ENCODE measurements around the gene NEGR1. TPM values are rescaled to one million over a fixed set of nuclear protein-coding genes. Genes with fewer than 3 reads are reported as not detected.

NEGR1 gene
- total RNA-seq, 6 donors from 2014 or later, result 3.1 to 14.7 (median 8.9) TPM

DNA sequence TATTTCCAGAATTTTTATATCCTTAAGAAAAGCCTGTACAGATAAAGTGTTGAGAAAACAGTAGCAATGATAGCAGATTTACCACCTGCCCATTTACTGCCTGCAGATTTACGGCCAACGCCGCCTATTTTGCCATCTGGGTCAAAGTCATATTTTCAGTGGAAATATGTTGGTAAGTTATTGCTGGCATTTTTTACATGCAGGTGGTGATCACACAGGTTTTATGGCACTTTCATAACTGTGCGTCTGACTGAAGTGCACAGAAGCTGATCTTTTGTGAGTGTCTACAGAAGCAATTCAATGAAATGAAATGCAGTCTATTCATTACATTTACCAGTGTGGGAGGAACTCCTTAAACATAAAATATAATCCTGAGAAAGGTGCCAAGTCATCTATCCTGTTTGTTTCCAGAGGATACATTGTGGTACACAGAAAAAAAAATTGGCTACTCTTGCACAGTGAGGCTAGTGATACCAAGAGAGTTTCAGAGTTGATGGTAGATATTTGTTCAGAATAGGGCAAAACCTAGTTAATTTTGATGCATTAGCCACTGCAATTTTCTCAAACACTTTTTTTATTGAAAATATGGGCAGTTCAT is 458.5 kb downstream of the NEGR1 start:
- Histone ChIP-seq H3K36me3 (no peaks in the 10 kb centered on the region), H3K9me3 (no peaks in the 10 kb centered on the region), H3K27me3 (no peaks in the 10 kb centered on the region), H3K4me3 (no peak overlapping the region), H3K4me1 (no peaks in the 10 kb centered on the region), H3K27ac (no peak overlapping the region)
- 79 to 94% methylated on average over 4 of the region's 4 CpGs for WGBS, 2 donors
- TF ChIP-seq, protein P1, sequence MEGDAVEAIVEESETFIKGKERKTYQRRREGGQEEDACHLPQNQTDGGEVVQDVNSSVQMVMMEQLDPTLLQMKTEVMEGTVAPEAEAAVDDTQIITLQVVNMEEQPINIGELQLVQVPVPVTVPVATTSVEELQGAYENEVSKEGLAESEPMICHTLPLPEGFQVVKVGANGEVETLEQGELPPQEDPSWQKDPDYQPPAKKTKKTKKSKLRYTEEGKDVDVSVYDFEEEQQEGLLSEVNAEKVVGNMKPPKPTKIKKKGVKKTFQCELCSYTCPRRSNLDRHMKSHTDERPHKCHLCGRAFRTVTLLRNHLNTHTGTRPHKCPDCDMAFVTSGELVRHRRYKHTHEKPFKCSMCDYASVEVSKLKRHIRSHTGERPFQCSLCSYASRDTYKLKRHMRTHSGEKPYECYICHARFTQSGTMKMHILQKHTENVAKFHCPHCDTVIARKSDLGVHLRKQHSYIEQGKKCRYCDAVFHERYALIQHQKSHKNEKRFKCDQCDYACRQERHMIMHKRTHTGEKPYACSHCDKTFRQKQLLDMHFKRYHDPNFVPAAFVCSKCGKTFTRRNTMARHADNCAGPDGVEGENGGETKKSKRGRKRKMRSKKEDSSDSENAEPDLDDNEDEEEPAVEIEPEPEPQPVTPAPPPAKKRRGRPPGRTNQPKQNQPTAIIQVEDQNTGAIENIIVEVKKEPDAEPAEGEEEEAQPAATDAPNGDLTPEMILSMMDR (IDR thresholded peaks at IDR 0.05), result no peak
- no peak for TF ChIP-seq POLR2AphosphoS5 (IDR thresholded peaks at IDR 0.05)
- TF ChIP-seq POLR2A (IDR thresholded peaks at IDR 0.05), result no peak
- no peak for TF ChIP-seq EP300 (IDR thresholded peaks at IDR 0.05)
- DNase-seq, result no peak
- ATAC-seq (ENCODE audit: low FRiP score in 2 of 2), result no peak

DNA sequence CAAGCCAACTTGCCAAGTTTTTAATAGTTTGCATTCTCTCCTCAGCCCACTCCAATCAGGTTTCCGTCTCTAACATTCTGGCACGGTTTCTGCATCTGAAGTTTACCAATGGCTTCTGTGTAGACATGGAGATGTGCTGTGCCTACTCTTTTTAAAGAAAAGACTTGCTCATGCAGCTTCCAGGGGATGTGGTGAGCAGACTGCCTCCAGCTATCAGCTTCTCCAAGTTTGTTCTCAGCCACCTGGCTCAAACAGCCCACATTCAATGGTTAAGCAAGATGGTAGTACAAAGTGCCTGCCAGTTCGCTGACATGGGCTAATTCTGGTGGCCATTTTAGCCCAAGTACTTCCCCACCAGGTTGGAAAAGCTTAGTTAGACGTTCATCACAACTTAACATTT is 465.3 kb downstream of the NEGR1 start:
- DNase-seq, result no peak

DNA sequence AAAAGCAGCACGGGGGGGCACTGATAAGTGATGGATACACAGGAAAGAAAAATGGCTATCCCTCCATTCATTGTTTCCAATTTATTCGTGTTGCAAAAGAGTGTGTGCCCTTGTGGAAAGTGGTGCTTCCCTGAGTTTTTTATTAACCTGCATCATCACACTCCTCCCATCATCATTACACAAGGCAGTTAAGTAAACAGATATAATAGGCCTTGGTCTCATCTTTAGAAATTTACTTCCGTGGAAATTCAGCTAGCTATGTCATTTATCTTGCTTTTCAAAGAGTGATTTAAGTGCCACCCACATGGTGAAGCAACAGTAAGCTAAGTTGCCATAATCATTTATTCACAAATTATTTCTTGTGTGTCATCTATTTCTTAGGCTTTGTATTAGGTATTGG is 473.3 kb downstream of the NEGR1 start:
- Histone ChIP-seq H3K36me3 (no peaks in the 10 kb centered on the region), H3K4me1 (no peaks in the 10 kb centered on the region), H3K9me3 (no peaks in the 10 kb centered on the region), H3K27ac (no peak overlapping the region), H3K27me3 (no peaks in the 10 kb centered on the region), H3K4me3 (no peak overlapping the region)
- no peak for DNase-seq
- ATAC-seq (ENCODE audit: low FRiP score in 2 of 2), result no peak
- 62 to 66% methylated on average over 3 of the region's 3 CpGs for WGBS, 2 donors
- TF ChIP-seq, protein P1 (IDR thresholded peaks at IDR 0.05), result no peak
- no peak for TF ChIP-seq EP300 (IDR thresholded peaks at IDR 0.05)
- TF ChIP-seq POLR2A (IDR thresholded peaks at IDR 0.05), result no peak
- TF ChIP-seq POLR2AphosphoS5 (IDR thresholded peaks at IDR 0.05), result no peak

More for the DNA sequence above, 465.3 kb downstream of the NEGR1 start:
- Histone ChIP-seq H3K4me3 (no peak overlapping the region), H3K27me3 (no peaks in the 10 kb centered on the region), H3K4me1 (no peaks in the 10 kb centered on the region), H3K9me3 (no peaks in the 10 kb centered on the region), H3K36me3 (no peaks in the 10 kb centered on the region), H3K27ac (no peak overlapping the region)
- 73 to 74% methylated on average over 4 of the region's 4 CpGs for WGBS, 2 donors
- no peak for ATAC-seq (ENCODE audit: low FRiP score in 2 of 2)
- TF ChIP-seq POLR2AphosphoS5 (IDR thresholded peaks at IDR 0.05) (no peak), POLR2A (IDR thresholded peaks at IDR 0.05) (no peak), EP300 (IDR thresholded peaks at IDR 0.05) (no peak)
- TF ChIP-seq, protein P1 (IDR thresholded peaks at IDR 0.05), result no peak

DNA sequence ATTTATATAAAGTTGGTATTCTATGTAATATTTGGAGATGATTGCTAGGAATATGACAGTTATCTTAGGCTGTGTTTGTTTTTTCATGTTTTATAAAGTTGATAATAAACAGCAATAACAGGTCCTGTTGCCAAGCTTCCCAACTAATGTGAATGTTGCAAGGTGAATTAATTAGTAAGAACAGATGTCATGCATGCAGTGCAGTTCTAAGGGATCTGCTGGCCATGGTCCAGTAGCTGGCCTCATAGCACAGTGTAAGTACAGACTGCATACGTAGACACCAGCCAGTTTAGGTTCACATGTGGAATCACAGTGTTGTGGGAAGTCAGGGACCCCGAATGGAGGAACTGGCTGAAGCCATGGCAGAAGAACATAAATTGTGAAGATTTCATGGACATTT is 478.2 kb downstream of the NEGR1 start:
- no peak for ATAC-seq (ENCODE audit: low FRiP score in 2 of 2)
- TF ChIP-seq, protein P1 (IDR thresholded peaks at IDR 0.05), result no peak
- TF ChIP-seq POLR2A (IDR thresholded peaks at IDR 0.05) (no peak), EP300 (IDR thresholded peaks at IDR 0.05) (no peak), POLR2AphosphoS5 (IDR thresholded peaks at IDR 0.05) (no peak)

DNA sequence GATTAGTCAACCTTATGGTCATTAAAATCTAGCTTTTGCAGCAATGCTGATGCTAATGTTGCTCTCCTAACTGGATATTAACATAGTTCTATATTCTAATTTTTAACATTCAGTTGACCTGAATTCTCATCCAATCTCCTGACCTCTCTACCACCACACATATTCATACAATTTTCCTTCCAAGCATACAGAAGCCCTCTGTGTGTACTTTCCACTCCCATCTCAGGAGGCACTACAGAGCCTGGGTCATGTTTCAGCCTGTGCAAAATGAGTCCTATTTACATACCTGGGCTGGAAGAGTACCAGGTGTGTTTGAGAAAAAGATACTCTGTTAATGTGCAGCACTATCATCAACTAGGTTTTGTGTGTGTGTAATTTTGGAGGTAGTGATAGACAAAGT is 486.3 kb downstream of the NEGR1 start:
- H3K9me3 ChIP-seq, result no peaks in the 10 kb centered on the region
- no peak for DNase-seq
- no peak for ATAC-seq (ENCODE audit: low FRiP score in 2 of 2)
- no peaks in the 10 kb centered on the region for H3K27me3 ChIP-seq
- H3K4me3 ChIP-seq, result no peak overlapping the region
- H3K36me3 ChIP-seq, result no peaks in the 10 kb centered on the region
- no peak overlapping the region for H3K27ac ChIP-seq
- TF ChIP-seq EP300 (IDR thresholded peaks at IDR 0.05), result no peak
- TF ChIP-seq POLR2AphosphoS5 (IDR thresholded peaks at IDR 0.05), result no peak
- TF ChIP-seq, protein P1 (IDR thresholded peaks at IDR 0.05), result no peak
- TF ChIP-seq POLR2A (IDR thresholded peaks at IDR 0.05), result no peak
- H3K4me1 ChIP-seq, result no peaks in the 10 kb centered on the region

More for the DNA sequence above, 478.2 kb downstream of the NEGR1 start:
- Histone ChIP-seq H3K4me3 (no peak overlapping the region), H3K4me1 (no peaks in the 10 kb centered on the region), H3K9me3 (no peaks in the 10 kb centered on the region), H3K27me3 (no peaks in the 10 kb centered on the region), H3K27ac (no peak overlapping the region), H3K36me3 (no peaks in the 10 kb centered on the region)
- WGBS, 2 donors, result 83 to 86% methylated on average over 2 of the region's 2 CpGs
- DNase-seq, result no peak

Measured in upper lobe of left lung (tissue), 6 donors.